GM12878 (cell line): ENCODE data around the gene SNHG17.

Source experiments
- BACH1 ChIP-seq: fragments of 450-650 bp; IDR thresholded peaks from 2 replicates; pipeline ENCODE4 v1.6.1; 2017; ENCODE audit warnings: mild to moderate bottlenecking, borderline replicate concordance
- CTCF ChIP-seq, 3 experiments: IDR thresholded peaks in 2 of 3; conservative IDR thresholded peaks in 1 of 3; 2 replicates each; pipeline ENCODE4 v1.5.1; 2011; ENCODE audit warnings: low read depth in 3 of 3, low read length in 3 of 3, mild to moderate bottlenecking in 3 of 3, control low read depth in 2 of 3, moderate library complexity in 2 of 3, inconsistent platforms in 1 of 3, mixed read lengths in 1 of 3; ENCODE audit not compliant: control insufficient read depth in 2 of 3, insufficient read depth in 1 of 3; ENCODE audit errors: extremely low read depth in 1 of 3
- ETV6 ChIP-seq, 2 experiments: fragments of 450-650 bp in 1 of 2; IDR thresholded peaks in 1 of 2; conservative IDR thresholded peaks in 1 of 2; 2 replicates each; pipeline ENCODE4 v1.6.1; 2014; ENCODE audit warnings: antibody characterized with exemption in 1 of 2, borderline replicate concordance in 1 of 2, low read depth in 1 of 2, mild to moderate bottlenecking in 1 of 2, moderate library complexity in 1 of 2
- EZH2 ChIP-seq: IDR thresholded peaks from 2 replicates; pipeline ENCODE4 v1.6.1; 2012; ENCODE audit warnings: low read depth, mild to moderate bottlenecking, control low read depth, inconsistent platforms, low read length, borderline replicate concordance; ENCODE audit not compliant: control insufficient read depth
- RELA ChIP-seq: fragments of 450-650 bp; IDR thresholded peaks from 2 replicates; pipeline ENCODE4 v1.8.0; 2014; ENCODE audit warnings: borderline replicate concordance; ENCODE audit not compliant: partially characterized antibody
- SMC3 ChIP-seq: IDR thresholded peaks from 2 replicates; pipeline ENCODE4 v1.6.1; 2011; ENCODE audit warnings: low read length, improper control_type of control experiment, borderline replicate concordance
- SRF ChIP-seq, 2 experiments: IDR thresholded peaks; 2 replicates each; pipeline ENCODE4 v1.6.1; 2011; ENCODE audit warnings: low read depth in 2 of 2, low read length in 2 of 2, mild to moderate bottlenecking in 1 of 2, moderate library complexity in 1 of 2
- ZNF24 ChIP-seq: fragments of 450-650 bp; IDR thresholded peaks from 2 replicates; pipeline ENCODE4 v1.6.1; 2017; ENCODE audit warnings: antibody characterized with exemption, mild to moderate bottlenecking
- ZNF622 ChIP-seq: fragments of 450-650 bp; IDR thresholded peaks from 2 replicates; pipeline ENCODE4 v1.6.1; 2017; ENCODE audit warnings: mild to moderate bottlenecking, inconsistent platforms

DNA sequence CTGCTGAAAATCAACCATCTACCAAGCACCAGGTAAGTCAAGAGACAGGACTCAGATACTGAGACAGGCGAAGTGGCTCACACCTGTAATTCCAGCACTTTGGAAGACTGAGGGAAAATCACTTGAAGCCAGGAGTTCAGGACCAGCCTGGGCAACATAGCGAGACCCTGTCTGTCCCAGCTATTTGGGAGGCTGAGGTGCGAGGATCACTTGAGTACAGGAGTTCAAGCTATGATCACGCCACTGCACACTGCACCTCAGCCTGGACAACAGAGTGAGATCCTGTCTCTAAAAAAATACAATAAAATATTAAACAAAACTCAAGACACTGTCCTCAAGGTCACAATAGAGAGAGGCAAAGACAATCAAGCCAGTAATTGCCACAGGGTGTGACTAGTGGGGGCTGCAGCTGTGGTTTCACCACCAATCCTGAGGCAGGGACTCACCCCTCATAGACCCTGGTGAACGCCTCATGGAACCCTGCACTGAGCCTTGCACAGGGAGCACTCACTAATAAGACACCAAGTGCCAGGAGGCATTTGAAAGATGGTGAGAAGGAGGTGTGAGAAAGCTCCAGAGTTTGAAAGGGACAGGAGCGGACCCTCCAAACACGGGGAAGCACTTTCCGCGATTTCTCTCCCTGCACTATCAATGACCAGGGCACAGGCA, 1.7 kb downstream of the SNHG17 start:
- no peak for TF ChIP-seq CTCF (IDR thresholded peaks at IDR 0.05 in 2 of 3, conservative IDR thresholded peaks at IDR 0.05 in 1 of 3; ENCODE audit: control insufficient read depth in 2 of 3, extremely low read depth in 1 of 3, insufficient read depth in 1 of 3, low read depth in 3 of 3, low read length in 3 of 3)
- no peak for TF ChIP-seq SMC3
- TF ChIP-seq ZNF622, result no peak
- TF ChIP-seq EZH2, result no peak
- TF ChIP-seq BACH1, result no peak
- TF ChIP-seq ZNF24, result no peak
- TF ChIP-seq RELA, result no peak
- no peak for TF ChIP-seq ETV6 (conservative IDR thresholded peaks at IDR 0.05 in 1 of 2, IDR thresholded peaks at IDR 0.05 in 1 of 2; ENCODE audit: borderline replicate concordance in 1 of 2, low read depth in 1 of 2)
- TF ChIP-seq SRF (IDR thresholded peaks at IDR 0.05; ENCODE audit: low read depth in 2 of 2, low read length in 2 of 2), result no peak
